Panc1 (cell line): ENCODE data around the gene SSNA1.

Source experiments
- CTCF ChIP-seq: fragments of 450-650 bp; IDR thresholded peaks from 2 replicates; pipeline ENCODE4 v1.5.1; 2017; ENCODE audit warnings: mild to moderate bottlenecking
- POLR2AphosphoS5 ChIP-seq: IDR thresholded peaks from 2 replicates; pipeline ENCODE4 v1.6.1; 2012; ENCODE audit warnings: mild to moderate bottlenecking, low read depth, low read length, moderate library complexity
- REST ChIP-seq, 2 experiments: IDR thresholded peaks; 2 replicates each; pipeline ENCODE4 v1.6.1; 2011 to 2012; ENCODE audit warnings: low read depth in 2 of 2, control low read depth in 1 of 2, low read length in 1 of 2, mild to moderate bottlenecking in 1 of 2, moderate library complexity in 1 of 2; ENCODE audit not compliant: insufficient read depth in 1 of 2
- TCF7L2 ChIP-seq: IDR thresholded peaks from 2 replicates; pipeline ENCODE4 v1.6.1; 2011; ENCODE audit warnings: mild to moderate bottlenecking, low read depth, low read length, inconsistent platforms

- TF ChIP-seq CTCF = no peak
- TF ChIP-seq POLR2AphosphoS5 = no peak
- TF ChIP-seq REST (IDR thresholded peaks at IDR 0.05; ENCODE audit: insufficient read depth in 1 of 2, low read depth in 2 of 2, low read length in 1 of 2) = no peak
- no peak for TF ChIP-seq TCF7L2
Observed at GRCh38 chr9:137165250-137165836, 23.1 kb upstream of the SSNA1 start.
